Colonic mucosa (tissue), 4 donors: Measurements from ENCODE around the gene NRN1L. TPM values are rescaled to one million over a fixed set of nuclear protein-coding genes. Genes with fewer than 3 reads are reported as not detected.

Experiments
- DNase-seq: peaks from one replicate; pipeline ENCODE4 v3.0.0-alpha.2; 2020
- H3K27ac ChIP-seq: fragments of 200-600 bp; one replicate; pipeline ENCODE4 v1.8.0; 2021
- H3K27me3 ChIP-seq: fragments of 200-600 bp; one replicate; pipeline ENCODE4 v1.8.0; 2021
- H3K36me3 ChIP-seq: fragments of 200-600 bp; one replicate; pipeline ENCODE4 v1.8.0; 2021
- H3K4me1 ChIP-seq: fragments of 200-600 bp; one replicate; pipeline ENCODE4 v1.8.0; 2021; ENCODE audit warnings: mild to moderate bottlenecking
- H3K4me3 ChIP-seq: fragments of 200-600 bp; one replicate; pipeline ENCODE4 v1.8.0; 2021
- H3K9ac ChIP-seq, 2 donors: one replicate each; pipeline ENCODE4 v1.7.0; 2013; ENCODE audit warnings: control low read depth in 2 of 2, low read depth in 2 of 2, low read length in 2 of 2
- H3K9me3 ChIP-seq: fragments of 200-600 bp; one replicate; pipeline ENCODE4 v1.8.0; 2021
- CTCF ChIP-seq: fragments of 200-600 bp; IDR thresholded peaks from one replicate; pipeline ENCODE4 v1.8.0; 2022; ENCODE audit warnings: antibody characterized with exemption, mild to moderate bottlenecking
- intact Hi-C: fragments of 100-400 bp; cut with DNase I; formaldehyde crosslinking; loops from one replicate; pipeline ENCODE4 v1.14.1; 2022
- total RNA-seq, 2 donors: library from RNA; stranded (reverse); fragmentation: NEBNext Ultra II Directional in 1 of 2; extraction: Animal tissue kit (Norgen Biotek cat#: 25700) in 1 of 2; gene quantifications; one replicate each; pipeline ENCODE4 v1.2.1, GENCODE V29; 2021
- donor health status: healthy.
- donor health status: DM: no; HTN: no; CAD: no.
- donor health status: DM: no; HTN: no; CAD: no.

Gene NRN1L
- total RNA-seq, 2 donors from 2014 or later, result 0.93 to 0.96 TPM

- Histone ChIP-seq H3K27ac (no peak overlapping the region), H3K9me3 (no peaks in the 10 kb centered on the region), H3K9ac (no peak overlapping the region), H3K27me3 (no peaks in the 10 kb centered on the region), H3K4me1 (peaks cover 14% of the 10 kb centered on the region), H3K36me3 (peaks cover 35% of the 10 kb centered on the region), H3K4me3 (no peak overlapping the region)
- intact Hi-C loops, result no loop called here
- DNase-seq, result no peak
- TF ChIP-seq CTCF, result no peak
These were observed 7.6 kb upstream of the NRN1L start for GRCh38 chr16:67877064-67877463.

GRCh38 chr16:67878232-67878631 is 6.5 kb upstream of the NRN1L start:
- intact Hi-C loops, result no loop called here
- Histone ChIP-seq H3K36me3 (peaks cover 35% of the 10 kb centered on the region), H3K9me3 (no peaks in the 10 kb centered on the region), H3K9ac (no peak overlapping the region), H3K27me3 (no peaks in the 10 kb centered on the region), H3K27ac (no peak overlapping the region), H3K4me3 (no peak overlapping the region), H3K4me1 (peaks cover 11% of the 10 kb centered on the region)
- no peak for DNase-seq
- no peak for TF ChIP-seq CTCF

GRCh38 chr16:67878846-67879245 is 5.8 kb upstream of the NRN1L start:
- H3K36me3 ChIP-seq, result peaks cover 35% of the 10 kb centered on the region
- H3K4me1 ChIP-seq, result peaks cover 10% of the 10 kb centered on the region
- H3K27me3 ChIP-seq, result no peaks in the 10 kb centered on the region
- intact Hi-C loops, result no loop called here
- DNase-seq, result no peak
- no peak overlapping the region for H3K4me3 ChIP-seq
- TF ChIP-seq CTCF, result no peak
- H3K9me3 ChIP-seq, result no peaks in the 10 kb centered on the region
- no peak overlapping the region for H3K9ac ChIP-seq
- no peak overlapping the region for H3K27ac ChIP-seq

- H3K4me3 ChIP-seq, result no peak overlapping the region
- H3K27me3 ChIP-seq, result no peaks in the 10 kb centered on the region
- peaks cover 4% of the 10 kb centered on the region for H3K4me1 ChIP-seq
- intact Hi-C loops, result no loop called here
- H3K27ac ChIP-seq, result no peak overlapping the region
- peaks cover 40% of the 10 kb centered on the region for H3K36me3 ChIP-seq
- no peak overlapping the region for H3K9ac ChIP-seq
- no peak for DNase-seq
- TF ChIP-seq CTCF, result no peak
- H3K9me3 ChIP-seq, result no peaks in the 10 kb centered on the region
These were observed 5.2 kb upstream of the NRN1L start for GRCh38 chr16:67879462-67879861.

GRCh38 chr16:67879936-67880335 is 4.7 kb upstream of the NRN1L start:
- intact Hi-C loops, result no loop called here
- TF ChIP-seq CTCF, result no peak
- Histone ChIP-seq H3K27me3 (no peaks in the 10 kb centered on the region), H3K27ac (no peak overlapping the region), H3K4me3 (no peak overlapping the region), H3K4me1 (no peaks in the 10 kb centered on the region), H3K36me3 (peaks cover 40% of the 10 kb centered on the region), H3K9me3 (no peaks in the 10 kb centered on the region), H3K9ac (no peak overlapping the region)
- no peak for DNase-seq

GRCh38 chr16:67880584-67880983 is 4.1 kb upstream of the NRN1L start:
- intact Hi-C loops, result no loop called here
- no peak for TF ChIP-seq CTCF
- DNase-seq, result no peak
- Histone ChIP-seq H3K27ac (no peak overlapping the region), H3K4me1 (no peaks in the 10 kb centered on the region), H3K9me3 (no peaks in the 10 kb centered on the region), H3K36me3 (peaks cover 40% of the 10 kb centered on the region), H3K9ac (no peak overlapping the region), H3K27me3 (no peaks in the 10 kb centered on the region), H3K4me3 (no peak overlapping the region)
